Renal pelvis (tissue), 4 donors: ENCODE results near the gene FAM76B. TPM values are rescaled to one million over a fixed set of nuclear protein-coding genes. Genes with fewer than 3 reads are reported as not detected.

Experiments
- DNase-seq: peaks from one replicate; pipeline ENCODE4 v3.0.0-alpha.2; 2013
- polyA plus RNA-seq, 3 donors: library from polyadenylated mRNA; unstranded; fragments of 120-200 nt; gene quantifications; one replicate each; pipeline ENCODE4 v1.2.1, GENCODE V29; 2013; ENCODE audit not compliant: insufficient read length in 3 of 3

The FAM76B gene
- polyA plus RNA-seq, 3 donors, result 53.2 to 63.1 (median 58.6) TPM

DNA sequence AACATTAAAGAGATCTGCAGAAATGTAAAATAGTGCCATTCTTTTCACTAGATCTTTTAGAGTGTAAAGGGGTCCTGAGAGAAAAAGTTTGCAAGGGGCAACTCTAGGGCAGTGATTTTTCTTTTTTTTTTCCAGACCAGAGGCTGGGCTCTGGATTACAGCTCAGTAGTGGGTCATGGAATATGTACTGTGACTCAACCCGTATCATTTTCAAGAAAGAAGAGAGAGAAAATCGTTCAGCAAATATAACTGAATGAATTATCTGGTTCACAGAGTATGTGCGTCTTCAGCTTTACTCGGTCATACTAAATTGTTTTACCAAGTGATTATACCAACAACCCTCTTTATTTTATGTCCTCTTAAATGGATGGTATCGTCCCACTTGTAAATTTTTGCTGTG is 4.5 kb upstream of the FAM76B start:
- no peak for DNase-seq

DNA sequence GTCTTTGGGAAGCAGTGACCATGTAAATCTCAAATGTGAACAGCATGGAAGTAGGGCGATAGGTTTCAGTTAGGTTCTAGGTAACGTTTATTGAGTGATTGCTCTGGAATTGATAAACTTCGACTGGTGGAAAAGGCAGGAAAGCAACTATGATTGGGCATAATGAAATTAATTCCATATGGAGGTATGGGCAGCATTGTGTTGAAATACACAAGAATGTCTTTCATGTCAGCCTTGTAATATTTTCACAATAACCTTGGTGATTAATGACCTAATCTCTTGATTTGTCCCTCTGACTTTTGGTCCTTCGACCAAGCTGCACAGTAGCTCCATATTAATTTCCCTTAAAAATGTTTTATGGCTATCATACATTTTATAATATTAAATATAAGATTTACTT is 3.5 kb upstream of the FAM76B start:
- DNase-seq, result no peak

DNA sequence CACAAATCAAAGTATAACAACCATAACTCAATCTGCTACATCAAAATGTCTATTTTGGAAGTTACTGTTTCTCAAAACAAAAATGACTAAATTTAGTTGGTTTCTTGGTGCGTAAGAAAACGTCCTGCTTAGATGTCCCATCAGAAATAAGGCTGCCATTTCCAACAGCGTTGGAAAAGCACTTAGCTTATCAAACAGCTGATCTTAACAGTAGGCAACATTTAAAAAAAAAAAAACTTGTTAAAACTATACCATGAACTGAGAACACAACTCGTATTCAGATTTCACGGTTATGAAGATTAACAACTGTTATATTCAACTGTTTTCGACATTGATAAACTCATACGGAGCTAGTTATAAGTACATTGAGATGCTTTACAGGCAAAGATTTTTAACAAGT is 3.1 kb upstream of the FAM76B start:
- no peak for DNase-seq

DNA sequence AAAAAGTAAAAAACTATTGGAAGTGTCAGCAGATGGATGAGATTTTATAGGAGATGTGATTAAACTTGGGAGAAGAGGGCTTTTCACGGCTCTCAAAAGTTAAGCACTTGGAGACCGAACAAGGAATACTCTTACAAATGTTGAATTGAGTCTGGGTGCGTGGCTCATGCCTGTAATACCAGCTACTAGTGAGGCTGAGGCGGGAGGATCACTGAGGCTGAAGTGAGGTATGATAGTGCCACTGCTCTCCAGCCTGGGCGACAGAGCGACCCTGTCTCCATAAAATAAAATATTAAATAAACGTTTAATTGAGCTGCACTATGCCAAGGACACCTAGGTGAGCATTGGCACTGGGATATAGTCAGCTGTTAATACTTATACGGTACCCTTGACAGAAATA is 2.6 kb upstream of the FAM76B start:
- DNase-seq, result no peak

DNA sequence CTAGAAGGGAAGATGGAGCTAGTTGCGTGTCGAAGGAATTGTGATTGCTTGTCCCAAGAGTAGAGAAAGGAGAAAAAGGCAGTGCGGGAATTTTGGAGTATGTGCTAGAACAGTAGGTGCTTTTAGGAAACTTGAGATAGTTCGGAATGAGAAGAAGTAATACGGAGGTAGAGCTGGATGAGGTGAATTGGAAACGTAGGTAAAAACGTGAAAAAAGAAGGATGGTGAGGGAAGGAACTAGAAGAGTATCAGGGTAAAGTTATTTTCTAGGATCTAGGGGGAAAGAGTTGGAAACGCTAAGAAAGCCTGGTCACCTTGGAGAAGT is 2.1 kb upstream of the FAM76B start:
- DNase-seq, result no peak

DNA sequence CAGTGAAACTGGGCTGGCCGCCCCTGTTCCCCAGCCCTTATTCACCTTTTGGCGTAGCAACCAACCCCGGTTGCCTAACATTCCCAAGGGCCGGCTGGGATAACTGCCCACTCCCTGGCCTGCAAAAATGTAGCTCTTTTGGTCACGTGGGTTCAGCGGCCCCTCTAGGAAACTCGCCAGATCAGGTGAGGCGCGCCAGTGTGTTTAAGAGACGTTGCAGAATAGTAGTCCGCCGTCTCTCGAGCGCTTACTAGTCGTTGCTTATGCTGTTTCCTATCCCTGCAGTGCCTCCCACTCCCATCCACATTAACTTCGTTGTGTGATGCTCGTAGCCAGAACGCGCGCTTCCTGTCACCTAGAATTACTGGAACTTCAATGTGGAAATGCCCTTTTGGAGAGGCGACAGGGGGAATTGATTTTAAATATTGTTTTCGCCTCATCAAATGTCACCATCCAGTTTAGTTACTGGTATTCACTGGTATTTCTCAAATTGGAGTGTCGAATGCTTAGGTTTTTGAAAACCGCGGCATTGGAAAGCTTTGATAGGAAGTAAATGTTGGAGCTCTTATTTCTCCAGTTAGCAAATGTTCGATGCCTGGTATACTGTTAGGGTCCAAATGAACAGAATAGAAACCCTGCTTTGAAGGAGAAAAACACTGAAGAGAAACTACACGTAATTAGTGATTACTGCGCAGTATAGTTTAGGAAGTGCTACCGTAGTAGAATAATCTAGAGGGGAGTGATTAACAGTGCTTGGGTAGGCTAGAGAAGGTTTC is 1.5 kb upstream of the FAM76B start:
- DNase-seq, result peak; percentile 72

DNA sequence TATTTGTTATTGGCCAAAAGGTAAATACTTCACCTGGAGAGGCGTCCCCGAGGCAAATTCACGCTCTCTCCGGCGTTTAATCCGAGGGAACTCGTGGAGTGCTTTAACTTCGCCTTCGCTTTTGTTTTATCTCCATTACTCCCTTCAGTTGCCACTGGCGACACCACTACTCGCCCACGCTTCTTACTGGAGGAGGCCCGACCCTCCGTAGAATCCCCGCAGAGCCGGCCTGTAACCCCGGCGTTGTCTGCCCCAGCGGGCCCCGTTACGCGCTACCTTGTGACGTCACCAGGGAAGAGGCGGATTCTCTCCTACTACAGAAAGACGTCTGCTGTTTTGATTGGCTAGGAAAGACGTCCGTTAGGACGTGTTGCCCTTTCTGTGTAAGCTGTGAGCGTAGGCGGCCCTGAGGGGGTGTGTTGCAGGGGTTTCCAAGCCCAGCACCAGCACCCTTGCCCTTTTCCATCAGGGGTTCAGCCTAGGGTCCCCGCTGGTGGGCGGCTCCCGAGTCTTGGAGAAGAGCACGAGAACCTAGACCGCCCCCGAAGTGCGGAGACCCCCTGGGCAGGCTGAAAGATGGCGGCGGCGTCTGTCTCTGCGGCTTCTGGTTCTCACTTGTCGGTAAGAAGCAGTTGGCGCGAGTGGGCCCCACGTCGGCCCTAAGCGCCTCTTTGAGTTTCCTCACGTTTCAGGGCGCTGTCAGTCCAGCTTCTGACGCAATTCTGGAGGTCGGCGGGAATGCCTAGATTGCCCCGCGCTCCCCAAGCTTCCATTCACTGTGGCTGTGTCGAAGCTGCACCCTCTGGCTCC is 746 bp upstream of the FAM76B start, which contains the start of gene CEP57:
Gene CEP57 (plus strand): TSS at position 376 of the 810 bp plus-strand sequence. CDS start 201 bp downstream, at position 577.
- peak; percentile 98 for DNase-seq

DNA sequence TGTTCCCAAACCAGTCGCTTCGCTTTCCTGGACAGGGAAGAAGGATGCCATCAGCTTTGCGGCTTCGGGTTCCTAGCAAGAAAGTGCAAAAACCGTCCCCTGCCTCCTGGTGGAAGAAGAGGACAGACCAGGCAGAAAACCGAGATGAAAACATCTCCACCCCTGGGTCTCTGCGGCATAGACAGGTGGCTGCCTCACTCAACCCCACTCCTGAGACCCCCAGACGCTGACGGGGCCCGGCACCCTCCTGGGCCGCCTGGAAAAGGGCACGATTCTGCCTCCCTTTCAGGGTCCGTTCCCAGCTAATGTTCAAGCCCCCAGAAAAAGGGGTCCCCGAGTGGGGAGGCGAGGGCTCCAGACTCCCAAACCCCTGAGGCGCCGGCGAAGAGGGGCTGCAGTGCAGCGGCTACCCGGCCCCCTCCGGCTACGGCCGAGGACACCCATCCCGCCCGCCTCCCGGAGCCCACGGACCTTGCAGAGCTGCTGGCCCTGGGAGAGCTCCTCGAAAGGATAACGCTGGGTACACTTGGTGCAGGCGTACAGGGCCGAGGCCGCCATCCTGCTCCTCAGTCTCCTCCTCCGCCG is 569 bp downstream of the FAM76B start:
- peak; percentile 57 for DNase-seq

DNA sequence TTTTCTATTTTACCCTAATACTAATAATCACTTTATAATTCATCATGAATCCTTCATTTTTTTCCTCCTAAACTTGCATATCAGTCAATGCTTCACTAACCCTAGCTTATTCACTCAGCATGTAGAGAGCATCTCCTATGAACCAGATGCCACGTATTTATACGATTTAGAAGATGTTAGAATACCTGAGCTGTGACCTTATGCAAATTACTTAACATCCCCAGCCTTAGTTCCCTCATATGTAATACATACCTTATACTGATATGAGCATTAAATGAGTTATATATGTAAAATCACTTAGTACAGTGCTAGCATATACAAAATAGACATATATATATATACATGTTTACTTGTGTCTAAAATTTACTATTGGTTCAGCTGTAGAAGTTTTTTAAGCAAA is 9.0 kb downstream of the FAM76B start:
- DNase-seq, result no peak

DNA sequence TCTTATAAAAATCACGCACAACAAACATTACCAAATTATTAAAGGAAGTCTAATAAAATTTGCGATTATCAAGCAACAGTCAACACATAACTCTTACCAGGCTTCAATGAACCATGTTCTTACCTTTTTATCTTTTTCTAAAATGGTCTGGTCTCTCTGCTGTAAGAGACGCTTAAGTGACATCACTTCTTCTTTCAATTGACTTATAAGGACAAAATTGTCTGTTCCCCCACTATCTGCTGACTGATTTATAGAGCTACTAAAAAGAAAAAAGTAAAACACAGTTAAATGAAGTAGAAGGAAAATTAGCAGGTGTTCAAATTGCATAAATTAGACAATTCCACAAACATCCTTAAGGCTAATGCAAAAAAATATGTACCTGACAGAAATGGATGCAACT is 10.9 kb downstream of the FAM76B start:
- no peak for DNase-seq

DNA sequence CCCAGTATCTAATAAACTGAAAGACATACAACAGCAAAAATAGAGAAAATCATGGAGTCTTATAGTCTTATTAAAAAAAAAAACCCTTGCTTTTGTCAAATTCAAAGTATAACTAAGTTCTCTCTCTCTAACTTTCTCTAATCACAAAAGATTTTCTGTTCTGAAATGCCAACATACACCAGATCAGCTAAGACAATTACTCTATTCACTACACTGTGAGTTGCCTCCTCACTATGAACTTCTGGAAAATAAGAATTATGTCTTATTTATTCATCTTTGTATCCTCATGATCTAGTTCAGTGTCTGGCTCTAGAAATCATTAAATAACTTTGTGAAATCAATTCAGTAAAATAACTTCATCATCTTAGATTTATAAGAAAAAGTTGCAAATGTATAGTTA is 12.7 kb downstream of the FAM76B start:
- DNase-seq, result no peak

DNA sequence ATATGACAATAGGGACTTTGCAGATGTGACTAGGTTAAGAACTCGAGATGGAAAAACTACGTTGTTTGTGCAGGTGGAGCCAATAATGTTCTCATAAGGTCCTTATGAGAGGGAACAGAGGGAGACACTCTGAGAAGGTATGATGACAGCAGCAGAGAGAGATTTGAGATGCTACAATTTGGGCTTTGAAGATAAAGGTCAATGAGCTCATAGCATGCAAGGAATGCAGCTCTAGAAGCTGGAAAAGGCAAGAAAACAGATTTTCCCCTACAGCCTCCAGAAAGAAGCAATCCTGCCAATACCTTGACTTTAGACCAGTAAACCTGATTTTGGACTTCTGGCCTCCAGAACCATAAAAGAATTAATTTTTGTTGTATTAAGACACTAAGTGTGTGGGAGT is 21.1 kb downstream of the FAM76B start:
- DNase-seq, result no peak

DNA sequence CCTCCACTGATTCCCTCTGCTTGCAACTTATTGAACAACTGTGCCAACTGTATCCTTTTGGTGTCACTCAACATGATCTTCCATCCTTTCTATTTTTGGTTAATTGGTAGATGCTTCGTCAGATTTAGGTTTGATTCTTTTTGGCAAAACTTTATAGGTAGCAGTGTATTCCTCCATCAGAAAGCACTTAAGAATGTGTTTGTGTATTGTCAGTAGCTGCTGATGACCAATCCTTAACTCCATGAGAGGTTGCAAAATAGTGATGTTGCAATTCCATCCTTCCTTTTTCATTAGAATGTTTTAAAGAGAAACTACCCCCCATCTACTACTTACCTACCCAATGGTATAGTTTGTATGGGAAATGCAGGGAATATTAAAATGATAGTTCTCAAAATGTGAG is 22.1 kb downstream of the FAM76B start:
- DNase-seq, result no peak

DNA sequence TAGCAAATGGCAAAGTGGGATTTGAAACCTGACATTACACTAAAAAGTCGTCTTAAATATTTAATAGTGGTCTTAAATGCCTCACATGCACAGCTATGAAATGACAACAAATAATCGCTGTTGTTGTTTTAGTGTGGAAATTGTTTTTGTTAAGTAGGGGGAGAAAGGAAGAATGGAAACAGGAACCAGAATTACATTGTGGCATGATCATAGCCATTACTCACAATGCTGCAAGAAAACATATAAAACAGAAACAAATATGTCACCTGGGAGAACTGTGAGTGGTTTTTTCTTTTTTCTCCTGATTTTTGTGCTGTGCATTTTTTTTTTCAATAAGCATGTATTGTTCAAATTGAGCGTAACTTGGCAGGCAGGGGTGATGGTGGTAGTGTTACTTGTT is 22.9 kb downstream of the FAM76B start:
- DNase-seq, result no peak

DNA sequence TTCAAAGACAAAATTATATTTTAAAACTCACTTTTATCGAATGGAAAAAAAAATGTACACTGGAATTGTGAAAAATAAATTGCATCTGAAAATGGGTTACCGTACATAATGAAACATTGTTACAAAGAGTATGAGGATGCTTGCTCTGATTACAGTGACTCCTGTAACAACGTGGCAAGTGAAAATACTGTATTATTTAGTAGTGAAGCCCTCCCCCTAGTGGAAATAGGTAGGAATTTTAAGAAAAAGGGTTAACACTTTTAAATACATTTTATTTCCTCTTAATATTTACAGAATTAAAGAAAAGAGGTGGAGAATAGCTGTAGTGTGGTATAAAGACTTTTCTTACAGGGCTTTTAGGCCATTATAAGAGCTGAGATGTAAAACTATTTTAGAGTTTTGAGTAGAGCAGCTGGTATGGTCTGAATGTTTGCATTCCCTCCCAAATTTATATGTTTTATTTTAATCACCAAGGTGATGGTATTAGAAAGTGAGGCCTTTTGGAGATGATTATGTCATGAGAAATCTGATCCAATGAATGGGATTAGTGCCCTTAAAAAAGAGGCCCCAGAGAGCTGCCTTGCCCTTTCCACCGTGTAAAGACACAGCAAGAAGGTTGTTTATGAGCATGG is 25.2 kb downstream of the FAM76B start:
- peak; percentile 60 for DNase-seq

DNA sequence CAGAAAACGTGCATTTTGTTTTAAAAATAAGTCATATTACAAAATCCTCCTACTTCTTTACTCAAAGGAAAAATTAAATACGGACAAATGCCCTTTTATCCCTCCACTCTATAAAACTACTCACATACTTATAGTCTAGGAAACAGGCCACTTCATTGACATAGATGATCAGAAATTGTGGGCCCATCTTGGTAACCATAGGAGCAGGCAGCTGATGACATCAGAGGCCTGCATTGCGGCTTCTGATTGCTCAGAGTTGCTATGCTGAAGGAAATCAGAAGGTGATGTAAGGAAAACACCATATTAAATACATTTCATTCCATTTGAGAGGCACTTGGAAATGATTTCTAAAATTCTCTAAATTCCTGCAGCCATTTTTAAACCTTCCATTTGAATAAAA is 27.0 kb downstream of the FAM76B start:
- DNase-seq, result no peak

DNA sequence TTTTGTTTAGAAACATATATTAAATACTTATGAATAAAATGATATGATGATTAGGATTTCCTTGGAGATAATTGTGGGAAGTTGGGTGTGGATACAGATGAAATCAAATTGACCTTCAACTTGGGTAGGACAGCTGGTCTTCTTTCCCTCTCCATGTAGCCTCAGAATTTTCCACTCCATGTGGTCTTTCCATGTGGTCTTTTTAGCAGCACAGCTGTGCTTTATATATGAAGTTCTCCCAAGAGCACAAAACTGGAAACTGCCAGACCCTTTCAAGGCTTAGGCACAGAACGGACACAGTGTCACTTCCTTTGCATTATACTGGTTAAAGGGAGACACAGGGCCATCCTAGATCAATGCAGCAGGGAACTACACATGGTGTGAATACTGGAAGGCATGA is 28.6 kb downstream of the FAM76B start:
- DNase-seq, result no peak

DNA sequence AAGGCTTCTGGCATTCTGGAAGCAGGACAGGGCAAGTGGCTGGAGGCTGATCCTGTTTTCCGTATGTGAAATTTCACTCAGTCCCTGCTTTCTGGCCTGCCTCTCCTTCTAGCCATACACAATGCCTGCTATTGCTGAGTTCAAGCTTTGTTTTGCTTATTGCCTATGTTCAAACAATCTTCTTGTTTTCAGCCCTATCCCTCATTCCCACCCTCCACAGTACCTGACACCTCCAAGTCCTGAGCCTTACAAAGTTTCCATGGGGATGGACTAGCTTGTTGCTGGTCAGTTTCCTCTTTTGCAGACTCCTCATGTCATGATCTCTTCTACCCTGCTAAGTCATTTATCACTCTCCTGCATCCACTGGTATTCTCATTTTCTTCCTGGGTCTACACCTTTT is 38.1 kb downstream of the FAM76B start:
- no peak for DNase-seq

DNA sequence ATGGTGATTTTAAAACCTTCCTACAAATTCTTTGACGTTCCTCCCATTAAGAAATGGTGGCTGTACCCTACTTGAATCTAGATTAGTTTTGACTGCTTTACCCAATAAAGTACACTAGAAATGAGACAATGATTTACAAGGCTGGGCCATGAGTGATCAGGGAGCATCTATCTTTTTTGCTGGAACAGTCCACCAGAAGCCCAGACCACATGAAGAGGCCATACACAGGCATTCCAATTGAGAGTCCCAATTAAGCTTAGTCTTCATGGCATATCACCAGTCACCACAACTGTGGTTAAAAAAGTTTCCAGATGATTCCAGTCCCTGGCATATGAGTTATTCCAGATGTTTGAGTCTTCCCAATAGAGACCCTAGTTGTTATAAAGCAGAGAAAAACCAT is 39.5 kb downstream of the FAM76B start:
- DNase-seq, result no peak

DNA sequence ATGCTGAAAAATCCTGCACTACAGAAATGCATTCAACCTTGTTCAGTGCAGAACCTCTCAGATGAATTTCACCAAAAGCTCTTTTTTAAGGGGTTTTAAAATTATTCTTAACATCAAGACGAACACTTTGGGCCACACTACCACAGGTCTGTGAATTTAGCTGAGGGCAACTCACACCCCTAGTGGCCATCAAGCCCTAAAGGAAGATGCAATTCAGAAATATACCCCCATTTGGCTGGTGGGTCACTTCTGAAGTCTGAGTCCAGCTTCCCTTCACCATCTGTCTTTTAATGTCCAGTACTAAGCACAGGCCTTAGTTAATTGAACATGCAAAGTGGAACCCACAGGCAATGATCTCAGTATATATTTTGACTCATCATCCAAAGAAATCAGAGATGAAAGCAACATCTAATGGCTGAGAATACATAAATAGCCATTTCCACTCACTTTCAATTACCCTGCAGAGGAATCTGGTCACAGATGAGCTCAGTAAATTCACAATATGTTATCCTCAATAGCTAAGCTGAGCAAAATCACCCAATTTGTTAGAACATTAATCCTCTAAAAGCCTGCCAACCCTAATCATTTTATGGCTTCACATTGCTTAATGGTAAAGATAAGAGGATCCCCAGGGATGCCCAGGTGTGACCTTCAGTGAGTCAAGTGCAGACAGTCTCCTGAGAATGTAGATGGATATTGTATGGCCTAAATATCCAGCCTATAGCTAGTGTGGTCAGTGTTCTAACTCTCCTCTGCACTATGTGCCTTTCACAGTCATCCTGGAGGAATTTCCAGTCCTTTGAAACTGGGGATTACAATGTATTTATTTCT is 50.3 kb downstream of the FAM76B start:
- no peak for DNase-seq

DNA sequence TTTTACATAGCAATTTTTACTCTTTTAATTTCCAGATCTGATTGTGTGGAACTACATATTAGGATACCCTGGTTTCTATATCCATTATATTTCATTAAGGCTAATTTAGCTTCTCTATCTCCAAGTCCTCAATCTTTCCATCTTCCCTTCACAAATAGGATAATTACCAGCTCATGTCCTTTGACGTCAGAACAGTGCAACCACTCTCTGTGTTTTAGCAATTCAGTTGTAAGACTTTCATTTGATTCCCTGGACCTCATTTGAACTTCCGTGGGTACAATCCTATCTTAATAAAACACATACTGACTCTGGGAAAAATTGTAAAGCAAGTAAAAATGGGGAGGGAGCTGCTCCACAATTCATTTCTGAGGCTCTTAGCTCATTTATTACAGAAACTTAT is 52.8 kb downstream of the FAM76B start:
- no peak for DNase-seq

DNA sequence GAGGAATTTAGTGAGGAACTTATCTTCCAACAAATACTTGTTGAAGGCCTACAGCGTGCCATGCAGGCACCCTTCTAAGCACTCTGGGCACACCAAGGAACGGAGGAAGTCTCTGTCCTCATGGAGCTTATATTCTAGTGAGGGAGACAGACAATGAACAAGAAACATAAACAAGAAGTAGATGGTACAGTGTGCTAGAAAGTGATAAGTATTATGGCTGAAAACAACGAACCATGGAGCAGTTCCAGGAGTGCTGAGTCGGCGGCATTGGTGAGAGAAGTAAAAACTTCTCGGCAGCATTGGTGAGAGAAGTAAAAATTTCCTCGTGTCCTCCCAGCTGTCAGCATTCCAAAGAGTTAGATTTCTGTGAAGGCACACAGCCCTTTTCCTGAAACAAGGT is 53.2 kb downstream of the FAM76B start:
- no peak for DNase-seq
